Posterior vena cava (tissue), 2 donors: Measurements from ENCODE around the gene CSNK1G1. TPM values are rescaled to one million over a fixed set of nuclear protein-coding genes. Genes with fewer than 3 reads are reported as not detected.
"Not testable (repeated sequence)": the region's sequence is repeated elsewhere in the genome, so short reads cannot be mapped to it uniquely, and the experiment has no call there.

Source experiments
- DNase-seq: peaks from one replicate; pipeline ENCODE4 v3.0.0-alpha.2; 2020; ENCODE audit warnings: low spot score
- intact Hi-C, 2 donors: fragments of 100-400 bp; cut with DNase I; formaldehyde crosslinking; loops; one replicate each; pipeline versions ENCODE4 v1.14.1 to v1.14.2; 2022 to 2023
- total RNA-seq, 2 donors: library from RNA; stranded (reverse); fragmentation: NEBNext Ultra II Directional; extraction: Animal tissue kit (Norgen Biotek cat#: 25700); gene quantifications; one replicate each; pipeline ENCODE4 v1.2.1, GENCODE V29; 2021
- donor health status: DM: yes; HTN: yes; CAD: no.
- donor health status: DM: yes; HTN: yes; CAD: no.

Gene CSNK1G1
- total RNA-seq, 2 donors from 2014 or later = 15.8 to 15.9 TPM

GRCh38 chr15:64314456-64314855 is 41.5 kb downstream of the CSNK1G1 start:
- intact Hi-C loops = no loop called here
- no peak for DNase-seq

- DNase-seq = no peak
- intact Hi-C loops = no loop called here
These were observed 44.4 kb downstream of the CSNK1G1 start for GRCh38 chr15:64311566-64311965.

GRCh38 chr15:64310036-64310435 is 45.9 kb downstream of the CSNK1G1 start:
- no peak for DNase-seq
- intact Hi-C loops = no loop called here

GRCh38 chr15:64305261-64305660 is 50.7 kb downstream of the CSNK1G1 start:
- DNase-seq = no peak
- intact Hi-C loops = no loop called here

- intact Hi-C loops = no loop called here
- DNase-seq = no peak
These were observed 66.4 kb downstream of the CSNK1G1 start for GRCh38 chr15:64289550-64289949.

- intact Hi-C loops = no loop called here
- no peak for DNase-seq
These were observed 67.0 kb downstream of the CSNK1G1 start for GRCh38 chr15:64288999-64289398.

- intact Hi-C loops = no loop called here
These were observed 67.4 kb downstream of the CSNK1G1 start for GRCh38 chr15:64288577-64288976.

GRCh38 chr15:64287953-64288352 is 68.0 kb downstream of the CSNK1G1 start:
- no peak for DNase-seq
- intact Hi-C loops = no loop called here

More at GRCh38 chr15:64288577-64288976, 67.4 kb downstream of the CSNK1G1 start:
- DNase-seq = no peak

GRCh38 chr15:64286473-64286872 is 69.5 kb downstream of the CSNK1G1 start:
- intact Hi-C loops = no loop called here
- DNase-seq = no peak

- DNase-seq = no peak
- intact Hi-C loops = no loop called here
These were observed 70.1 kb downstream of the CSNK1G1 start for GRCh38 chr15:64285871-64286270.

- intact Hi-C loops = no loop called here
- DNase-seq = no peak
These were observed 70.8 kb downstream of the CSNK1G1 start for GRCh38 chr15:64285150-64285549.

- intact Hi-C loops = no loop called here
These were observed 71.9 kb downstream of the CSNK1G1 start for GRCh38 chr15:64284042-64284441.

GRCh38 chr15:64282701-64283100 is 73.3 kb downstream of the CSNK1G1 start:
- intact Hi-C loops = no loop called here

More at GRCh38 chr15:64284042-64284441, 71.9 kb downstream of the CSNK1G1 start:
- DNase-seq = no peak

GRCh38 chr15:64279131-64279530 is 76.8 kb downstream of the CSNK1G1 start:
- intact Hi-C loops = no loop called here
- no peak for DNase-seq

More at GRCh38 chr15:64282701-64283100, 73.3 kb downstream of the CSNK1G1 start:
- no peak for DNase-seq

- intact Hi-C loops = no loop called here
- no peak for DNase-seq
These were observed 80.0 kb downstream of the CSNK1G1 start for GRCh38 chr15:64275934-64276333.

- DNase-seq = no peak
- intact Hi-C loops = no loop called here
These were observed 81.5 kb downstream of the CSNK1G1 start for GRCh38 chr15:64274341-64274950.

GRCh38 chr15:64267331-64267973 is 88.5 kb downstream of the CSNK1G1 start:
- DNase-seq = no peak
- intact Hi-C loops = no loop called here

- intact Hi-C loops, DNase-seq: not testable (repeated sequence)
These were observed 90.8 kb downstream of the CSNK1G1 start for GRCh38 chr15:64265188-64265587.

GRCh38 chr15:64264502-64264901 is 91.5 kb downstream of the CSNK1G1 start:
- intact Hi-C loops = no loop called here
- no peak for DNase-seq

- DNase-seq = no peak
- intact Hi-C loops = no loop called here
These were observed 92.4 kb downstream of the CSNK1G1 start for GRCh38 chr15:64263567-64263966.

- intact Hi-C loops = no loop called here
- DNase-seq = no peak
These were observed 99.9 kb downstream of the CSNK1G1 start for GRCh38 chr15:64256051-64256450.
